ENCODE measurements around the gene CRACR2A.

Gene CRACR2A

DNA sequence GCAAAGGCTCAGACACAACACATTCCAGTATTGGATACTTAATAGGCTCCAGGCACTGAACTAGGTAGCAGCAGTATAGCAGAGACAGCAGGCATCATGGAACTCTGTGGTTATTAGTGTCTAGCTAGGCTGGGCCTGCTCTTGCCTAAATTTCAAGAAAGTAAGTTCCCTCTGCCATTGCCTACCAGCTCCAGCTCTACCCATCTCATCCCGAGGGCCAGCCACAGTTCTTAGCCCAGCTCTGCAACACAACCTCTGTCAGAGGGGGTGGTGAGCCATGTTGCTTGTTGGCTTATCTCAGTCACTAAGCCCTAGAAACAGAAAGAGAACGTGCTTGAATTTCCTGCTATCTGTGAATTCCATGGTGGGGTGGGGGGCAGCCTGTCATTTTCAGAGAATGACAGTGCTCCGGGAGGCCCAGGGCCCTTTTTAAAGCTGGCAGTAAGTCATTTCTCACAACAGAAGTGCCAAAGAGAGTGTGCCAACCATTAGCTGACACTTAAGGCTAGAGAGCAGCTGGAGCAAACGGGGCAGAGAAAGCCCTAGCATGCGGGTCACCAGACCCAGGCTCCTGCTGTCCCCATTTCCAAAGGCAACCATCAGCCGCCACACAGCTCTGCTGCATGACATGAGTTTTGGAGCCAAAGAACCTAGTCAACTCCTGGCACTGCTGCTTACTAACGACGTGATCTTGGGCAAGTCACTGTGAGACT is 156.1 kb downstream of the CRACR2A start:
- no peaks in the 10 kb centered on the region for H3K36me3 ChIP-seq (replicated peaks; ENCODE audit: insufficient read depth, low read length)
- no peak overlapping the region for H3K27ac ChIP-seq (ENCODE audit: low read length)
- TF ChIP-seq EZH2 (optimal IDR thresholded peaks at IDR 0.05; ENCODE audit: low read depth, low read length) (no peak), EZH2phosphoT487 (IDR thresholded peaks at IDR 0.05; ENCODE audit: low read length) (no peak)
- TF ChIP-seq, protein P1, sequence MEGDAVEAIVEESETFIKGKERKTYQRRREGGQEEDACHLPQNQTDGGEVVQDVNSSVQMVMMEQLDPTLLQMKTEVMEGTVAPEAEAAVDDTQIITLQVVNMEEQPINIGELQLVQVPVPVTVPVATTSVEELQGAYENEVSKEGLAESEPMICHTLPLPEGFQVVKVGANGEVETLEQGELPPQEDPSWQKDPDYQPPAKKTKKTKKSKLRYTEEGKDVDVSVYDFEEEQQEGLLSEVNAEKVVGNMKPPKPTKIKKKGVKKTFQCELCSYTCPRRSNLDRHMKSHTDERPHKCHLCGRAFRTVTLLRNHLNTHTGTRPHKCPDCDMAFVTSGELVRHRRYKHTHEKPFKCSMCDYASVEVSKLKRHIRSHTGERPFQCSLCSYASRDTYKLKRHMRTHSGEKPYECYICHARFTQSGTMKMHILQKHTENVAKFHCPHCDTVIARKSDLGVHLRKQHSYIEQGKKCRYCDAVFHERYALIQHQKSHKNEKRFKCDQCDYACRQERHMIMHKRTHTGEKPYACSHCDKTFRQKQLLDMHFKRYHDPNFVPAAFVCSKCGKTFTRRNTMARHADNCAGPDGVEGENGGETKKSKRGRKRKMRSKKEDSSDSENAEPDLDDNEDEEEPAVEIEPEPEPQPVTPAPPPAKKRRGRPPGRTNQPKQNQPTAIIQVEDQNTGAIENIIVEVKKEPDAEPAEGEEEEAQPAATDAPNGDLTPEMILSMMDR (IDR thresholded peaks at IDR 0.05; ENCODE audit: low read length) = no peak
- no peaks in the 10 kb centered on the region for H3K79me2 ChIP-seq (ENCODE audit: low read length)
- no peaks in the 10 kb centered on the region for H3F3A ChIP-seq (ENCODE audit: insufficient read depth, low read length)
- no peaks in the 10 kb centered on the region for H3K9me3 ChIP-seq (replicated peaks; ENCODE audit: insufficient read depth, low read length)
- H4K20me1 ChIP-seq (ENCODE audit: insufficient read depth, low read length) = no peaks in the 10 kb centered on the region
- no peak for DNase-seq
- no peaks in the 10 kb centered on the region for H3K9me2 ChIP-seq (replicated peaks; ENCODE audit: insufficient read depth, low read length)
- H3K4me3 ChIP-seq (ENCODE audit: low read length) = no peak overlapping the region
- no peak overlapping the region for H3K9ac ChIP-seq (ENCODE audit: low read length)
- no peak overlapping the region for H2AFZ ChIP-seq (ENCODE audit: low read length)
- no peak overlapping the region for H3K4me2 ChIP-seq (ENCODE audit: low read depth, low read length)
- no peaks in the 10 kb centered on the region for H3K4me1 ChIP-seq (ENCODE audit: low read length)
- peaks cover 59% of the 10 kb centered on the region for H3K27me3 ChIP-seq (replicated peaks; ENCODE audit: insufficient read depth, low read length)

DNA sequence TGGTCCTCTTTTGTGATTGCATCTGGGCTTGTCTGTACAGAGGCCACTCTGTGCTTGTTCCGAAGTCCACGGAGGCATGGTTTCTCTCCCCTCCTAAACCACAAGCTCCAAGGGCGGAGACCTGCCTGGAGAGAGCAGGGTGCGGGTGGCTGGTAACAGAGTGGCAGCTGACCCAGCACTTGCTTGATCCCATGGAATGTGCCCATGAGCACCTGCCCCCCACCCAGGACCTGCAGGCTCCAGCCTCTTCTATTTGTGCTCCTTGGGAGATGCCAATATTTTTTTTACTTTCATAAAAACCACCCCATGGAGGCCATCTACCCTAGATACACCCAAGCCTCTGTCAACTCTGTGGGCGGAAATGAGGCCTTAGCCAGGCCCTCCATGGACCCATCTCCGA is 157.2 kb downstream of the CRACR2A start:
- no peak overlapping the region for H3K4me2 ChIP-seq (ENCODE audit: low read depth, low read length)
- no peak overlapping the region for H2AFZ ChIP-seq (ENCODE audit: low read length)
- no peaks in the 10 kb centered on the region for H3K9me3 ChIP-seq (replicated peaks; ENCODE audit: insufficient read depth, low read length)
- H3F3A ChIP-seq (ENCODE audit: insufficient read depth, low read length) = no peaks in the 10 kb centered on the region
- no peak overlapping the region for H3K4me3 ChIP-seq (ENCODE audit: low read length)
- peaks cover 55% of the 10 kb centered on the region for H3K27me3 ChIP-seq (replicated peaks; ENCODE audit: insufficient read depth, low read length)
- no peak for TF ChIP-seq EZH2 (optimal IDR thresholded peaks at IDR 0.05; ENCODE audit: low read depth, low read length)
- TF ChIP-seq, protein P1 (IDR thresholded peaks at IDR 0.05; ENCODE audit: low read length) = no peak
- H3K27ac ChIP-seq (ENCODE audit: low read length) = no peak overlapping the region
- no peaks in the 10 kb centered on the region for H4K20me1 ChIP-seq (ENCODE audit: insufficient read depth, low read length)
- no peak for DNase-seq
- H3K9ac ChIP-seq (ENCODE audit: low read length) = no peak overlapping the region
- H3K79me2 ChIP-seq (ENCODE audit: low read length) = no peaks in the 10 kb centered on the region
- H3K4me1 ChIP-seq (ENCODE audit: low read length) = no peaks in the 10 kb centered on the region
- H3K9me2 ChIP-seq (replicated peaks; ENCODE audit: insufficient read depth, low read length) = no peaks in the 10 kb centered on the region
- H3K36me3 ChIP-seq (replicated peaks; ENCODE audit: insufficient read depth, low read length) = no peaks in the 10 kb centered on the region

DNA sequence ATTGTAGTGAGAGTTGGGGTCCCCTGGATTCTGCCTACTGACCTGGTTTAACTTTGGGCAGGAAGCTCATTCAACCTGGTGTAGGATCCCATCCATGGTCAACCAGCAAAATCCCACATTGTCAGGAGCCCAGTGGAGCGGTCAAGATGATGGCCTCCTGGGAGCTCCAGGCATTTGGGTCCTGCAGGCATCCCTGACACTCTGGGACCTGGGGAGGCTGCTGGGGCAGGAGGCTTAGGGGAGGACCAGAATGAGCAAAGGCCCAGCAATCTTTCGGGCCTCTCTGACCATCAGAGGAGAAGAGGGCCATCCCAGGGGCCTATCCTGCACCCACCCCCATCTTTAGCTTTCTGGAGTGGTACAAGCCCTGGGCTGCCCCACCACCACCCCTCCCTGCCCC is 157.9 kb downstream of the CRACR2A start:
- no peak overlapping the region for H3K9ac ChIP-seq (ENCODE audit: low read length)
- TF ChIP-seq, protein P1 (IDR thresholded peaks at IDR 0.05; ENCODE audit: low read length) = no peak
- TF ChIP-seq EZH2 (optimal IDR thresholded peaks at IDR 0.05; ENCODE audit: low read depth, low read length) = no peak
- TF ChIP-seq EZH2phosphoT487 (IDR thresholded peaks at IDR 0.05; ENCODE audit: low read length) = no peak
- H3F3A ChIP-seq (ENCODE audit: insufficient read depth, low read length) = no peaks in the 10 kb centered on the region
- H4K20me1 ChIP-seq (ENCODE audit: insufficient read depth, low read length) = no peaks in the 10 kb centered on the region
- no peaks in the 10 kb centered on the region for H3K9me3 ChIP-seq (replicated peaks; ENCODE audit: insufficient read depth, low read length)
- no peaks in the 10 kb centered on the region for H3K79me2 ChIP-seq (ENCODE audit: low read length)
- peaks cover 49% of the 10 kb centered on the region for H3K27me3 ChIP-seq (replicated peaks; ENCODE audit: insufficient read depth, low read length)
- no peaks in the 10 kb centered on the region for H3K4me1 ChIP-seq (ENCODE audit: low read length)
- H2AFZ ChIP-seq (ENCODE audit: low read length) = no peak overlapping the region
- no peak overlapping the region for H3K4me3 ChIP-seq (ENCODE audit: low read length)
- no peaks in the 10 kb centered on the region for H3K36me3 ChIP-seq (replicated peaks; ENCODE audit: insufficient read depth, low read length)
- no peak overlapping the region for H3K27ac ChIP-seq (ENCODE audit: low read length)
- DNase-seq = no peak
- no peak overlapping the region for H3K4me2 ChIP-seq (ENCODE audit: low read depth, low read length)
- no peaks in the 10 kb centered on the region for H3K9me2 ChIP-seq (replicated peaks; ENCODE audit: insufficient read depth, low read length)

Data from MM.1S (cell line).